Measurements from ENCODE around the gene GLB1L2. TPM values are rescaled to one million over a fixed set of nuclear protein-coding genes. Genes with fewer than 3 reads are reported as not detected.

GLB1L2 gene
- total RNA-seq, 1 donor from 2014 or later = 3.4 TPM

- no peaks in the 10 kb centered on the region for H3K36me3 ChIP-seq (ENCODE audit: control insufficient read depth, insufficient read depth, low read length)
- TF ChIP-seq CTCF (IDR thresholded peaks at IDR 0.05; ENCODE audit: insufficient read depth, low read length, severe bottlenecking) = no peak
- H3K4me3 ChIP-seq (ENCODE audit: low read depth, low read length) = no peak within 1 kb of the TSS
- DNase-seq (ENCODE audit: low read depth) (no peak), FAIRE-seq (no peak)
- peaks cover 29% of the 10 kb centered on the region for H3K27me3 ChIP-seq (ENCODE audit: control insufficient read depth, insufficient read depth, low read length)
Measured at GRCh38 chr11:134412203-134413042, 80.6 kb downstream of the GLB1L2 start, which contains the start of gene B3GAT1. Gene B3GAT1 (minus strand): TSS chr11:134412242. CDS start chr11:134387659, 24,583 bp downstream.

- H3K27me3 ChIP-seq (ENCODE audit: control insufficient read depth, insufficient read depth, low read length) = peaks cover 29% of the 10 kb centered on the region
- H3K36me3 ChIP-seq (ENCODE audit: control insufficient read depth, insufficient read depth, low read length) = no peaks in the 10 kb centered on the region
- no peak for TF ChIP-seq CTCF (IDR thresholded peaks at IDR 0.05; ENCODE audit: insufficient read depth, low read length, severe bottlenecking)
- FAIRE-seq (no peak), DNase-seq (ENCODE audit: low read depth) (no peak)
- no peak overlapping the region for H3K4me3 ChIP-seq (ENCODE audit: low read depth, low read length)
Measured at GRCh38 chr11:134413043-134413825, 81.4 kb downstream of the GLB1L2 start.

GRCh38 chr11:134413826-134414731, 82.3 kb downstream of the GLB1L2 start:
- Histone ChIP-seq H3K36me3 (ENCODE audit: control insufficient read depth, insufficient read depth, low read length) (no peaks in the 10 kb centered on the region), H3K4me3 (ENCODE audit: low read depth, low read length) (no peak overlapping the region), H3K27me3 (ENCODE audit: control insufficient read depth, insufficient read depth, low read length) (peaks cover 29% of the 10 kb centered on the region)
- no peak for FAIRE-seq
- no peak for TF ChIP-seq CTCF (IDR thresholded peaks at IDR 0.05; ENCODE audit: insufficient read depth, low read length, severe bottlenecking)
- no peak for DNase-seq (ENCODE audit: low read depth)

- H3K27me3 ChIP-seq (ENCODE audit: control insufficient read depth, insufficient read depth, low read length) = peaks cover 26% of the 10 kb centered on the region
- no peaks in the 10 kb centered on the region for H3K36me3 ChIP-seq (ENCODE audit: control insufficient read depth, insufficient read depth, low read length)
- no peak for FAIRE-seq
- DNase-seq (ENCODE audit: low read depth) = no peak
- TF ChIP-seq CTCF (IDR thresholded peaks at IDR 0.05; ENCODE audit: insufficient read depth, low read length, severe bottlenecking) = no peak
- no peak overlapping the region for H3K4me3 ChIP-seq (ENCODE audit: low read depth, low read length)
Measured at GRCh38 chr11:134414766-134415765, 83.3 kb downstream of the GLB1L2 start.

Data from bronchial epithelial cell (primary cell).